ENCODE data around the gene DNAI7.

DNA sequence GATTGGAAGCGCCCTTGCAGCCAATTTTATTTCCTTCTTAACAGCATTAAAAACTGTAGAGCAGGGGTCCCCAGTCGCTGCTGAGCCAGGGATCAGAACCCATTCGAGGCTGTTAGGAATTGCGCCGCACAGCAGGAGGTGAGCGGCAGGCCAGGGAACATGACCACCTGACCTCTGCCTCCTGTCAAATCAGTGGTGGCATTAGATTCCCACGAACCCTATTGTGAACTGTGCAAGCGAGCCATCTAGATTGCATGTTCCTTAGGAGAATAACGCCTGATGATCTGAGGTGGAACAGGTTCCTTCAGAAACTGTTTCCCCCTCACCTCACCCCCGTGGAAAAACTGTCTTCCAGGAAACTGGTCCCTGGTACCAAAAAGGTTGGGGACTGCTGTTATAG, 107.4 kb downstream of the DNAI7 start:
- no peak for TF ChIP-seq EZH2 (IDR thresholded peaks at IDR 0.05; ENCODE audit: insufficient read depth, low read length)
- TF ChIP-seq, protein P1, sequence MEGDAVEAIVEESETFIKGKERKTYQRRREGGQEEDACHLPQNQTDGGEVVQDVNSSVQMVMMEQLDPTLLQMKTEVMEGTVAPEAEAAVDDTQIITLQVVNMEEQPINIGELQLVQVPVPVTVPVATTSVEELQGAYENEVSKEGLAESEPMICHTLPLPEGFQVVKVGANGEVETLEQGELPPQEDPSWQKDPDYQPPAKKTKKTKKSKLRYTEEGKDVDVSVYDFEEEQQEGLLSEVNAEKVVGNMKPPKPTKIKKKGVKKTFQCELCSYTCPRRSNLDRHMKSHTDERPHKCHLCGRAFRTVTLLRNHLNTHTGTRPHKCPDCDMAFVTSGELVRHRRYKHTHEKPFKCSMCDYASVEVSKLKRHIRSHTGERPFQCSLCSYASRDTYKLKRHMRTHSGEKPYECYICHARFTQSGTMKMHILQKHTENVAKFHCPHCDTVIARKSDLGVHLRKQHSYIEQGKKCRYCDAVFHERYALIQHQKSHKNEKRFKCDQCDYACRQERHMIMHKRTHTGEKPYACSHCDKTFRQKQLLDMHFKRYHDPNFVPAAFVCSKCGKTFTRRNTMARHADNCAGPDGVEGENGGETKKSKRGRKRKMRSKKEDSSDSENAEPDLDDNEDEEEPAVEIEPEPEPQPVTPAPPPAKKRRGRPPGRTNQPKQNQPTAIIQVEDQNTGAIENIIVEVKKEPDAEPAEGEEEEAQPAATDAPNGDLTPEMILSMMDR (IDR thresholded peaks at IDR 0.05; ENCODE audit: insufficient read depth, low read depth, low read length), result no peak
